ENCODE results near the gene SUSD6. TPM values are rescaled to one million over a fixed set of nuclear protein-coding genes. Genes with fewer than 3 reads are reported as not detected.

The SUSD6 gene
- total RNA-seq, 1 donor from 2014 or later = 31.2 TPM

DNA sequence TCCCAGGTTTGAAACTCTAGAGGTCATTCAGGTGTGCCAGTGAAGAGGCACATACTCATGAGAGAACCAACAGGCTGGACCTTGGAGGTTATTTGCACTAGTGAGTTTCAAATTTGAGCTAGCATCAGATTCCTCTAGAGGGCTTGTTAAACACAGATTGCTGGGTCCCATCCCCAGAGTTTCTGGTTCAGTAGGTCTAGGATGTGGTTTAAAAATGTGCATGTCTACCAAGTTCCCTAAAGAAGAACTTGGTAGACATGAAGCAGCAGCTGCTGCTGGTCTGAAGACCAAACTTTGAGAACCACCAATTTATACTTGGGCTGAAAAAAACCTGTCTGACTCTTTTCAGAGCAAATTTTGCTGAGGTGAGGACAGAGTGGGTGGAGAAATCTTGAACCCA is 61.7 kb downstream of the SUSD6 start:
- TF ChIP-seq, protein P1, sequence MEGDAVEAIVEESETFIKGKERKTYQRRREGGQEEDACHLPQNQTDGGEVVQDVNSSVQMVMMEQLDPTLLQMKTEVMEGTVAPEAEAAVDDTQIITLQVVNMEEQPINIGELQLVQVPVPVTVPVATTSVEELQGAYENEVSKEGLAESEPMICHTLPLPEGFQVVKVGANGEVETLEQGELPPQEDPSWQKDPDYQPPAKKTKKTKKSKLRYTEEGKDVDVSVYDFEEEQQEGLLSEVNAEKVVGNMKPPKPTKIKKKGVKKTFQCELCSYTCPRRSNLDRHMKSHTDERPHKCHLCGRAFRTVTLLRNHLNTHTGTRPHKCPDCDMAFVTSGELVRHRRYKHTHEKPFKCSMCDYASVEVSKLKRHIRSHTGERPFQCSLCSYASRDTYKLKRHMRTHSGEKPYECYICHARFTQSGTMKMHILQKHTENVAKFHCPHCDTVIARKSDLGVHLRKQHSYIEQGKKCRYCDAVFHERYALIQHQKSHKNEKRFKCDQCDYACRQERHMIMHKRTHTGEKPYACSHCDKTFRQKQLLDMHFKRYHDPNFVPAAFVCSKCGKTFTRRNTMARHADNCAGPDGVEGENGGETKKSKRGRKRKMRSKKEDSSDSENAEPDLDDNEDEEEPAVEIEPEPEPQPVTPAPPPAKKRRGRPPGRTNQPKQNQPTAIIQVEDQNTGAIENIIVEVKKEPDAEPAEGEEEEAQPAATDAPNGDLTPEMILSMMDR (IDR thresholded peaks at IDR 0.05) = no peak
- Mint-ChIP-seq H3K27ac (ENCODE audit: unreplicated experiment) (peak overlapping the region; percentile 68), H3K4me3 (ENCODE audit: unreplicated experiment) (no peak overlapping the region), H3K9me3 (ENCODE audit: unreplicated experiment) (no peaks in the 10 kb centered on the region), H3K36me3 (ENCODE audit: unreplicated experiment) (peaks cover 8% of the 10 kb centered on the region), H3K27me3 (ENCODE audit: unreplicated experiment) (no peaks in the 10 kb centered on the region), H3K4me1 (ENCODE audit: unreplicated experiment) (peaks cover 59% of the 10 kb centered on the region)
- DNase-seq (ENCODE audit: extremely low spot score, unreplicated experiment) = no peak

DNA sequence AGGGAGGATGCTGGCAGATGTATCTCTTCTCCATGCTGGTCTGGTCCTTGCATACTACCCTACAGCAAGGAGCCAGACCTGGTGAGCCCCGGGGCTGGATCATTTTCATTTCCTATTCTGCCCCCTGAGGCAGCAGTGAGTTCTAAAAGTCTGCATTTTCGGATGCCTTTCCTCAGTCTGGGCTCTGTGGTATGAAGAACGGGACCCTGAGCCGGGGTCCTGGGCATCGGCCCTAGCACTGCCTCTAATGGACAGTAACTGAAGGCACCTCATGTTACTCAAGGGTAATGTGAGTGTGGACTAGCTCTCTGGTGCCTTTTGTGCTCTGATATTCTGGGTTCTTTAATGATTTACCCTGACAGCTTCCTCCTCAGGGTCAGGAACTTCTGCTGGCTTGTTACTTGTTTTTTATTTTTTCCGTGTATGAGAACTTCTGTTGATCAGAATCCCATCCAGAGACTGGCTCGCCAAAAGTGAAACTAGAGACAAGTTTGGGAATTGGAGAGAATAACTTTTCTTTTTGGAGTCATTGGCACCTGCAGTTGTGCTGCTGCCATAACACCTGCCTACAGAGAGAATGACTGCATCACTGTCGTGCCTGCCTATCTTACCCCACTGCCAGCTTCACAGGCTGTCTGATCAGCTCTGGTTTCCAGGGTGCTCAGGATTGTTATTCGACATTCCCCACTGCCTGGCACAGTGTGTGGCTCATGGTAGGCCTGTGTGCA is 62.3 kb downstream of the SUSD6 start:
- no peak overlapping the region for H3K4me3 Mint-ChIP-seq (ENCODE audit: unreplicated experiment)
- no peak for DNase-seq (ENCODE audit: extremely low spot score, unreplicated experiment)
- no peaks in the 10 kb centered on the region for H3K9me3 Mint-ChIP-seq (ENCODE audit: unreplicated experiment)
- peaks cover 59% of the 10 kb centered on the region for H3K4me1 Mint-ChIP-seq (ENCODE audit: unreplicated experiment)
- no peaks in the 10 kb centered on the region for H3K27me3 Mint-ChIP-seq (ENCODE audit: unreplicated experiment)
- peak overlapping the region; percentile 68 for H3K27ac Mint-ChIP-seq (ENCODE audit: unreplicated experiment)
- H3K36me3 Mint-ChIP-seq (ENCODE audit: unreplicated experiment) = peaks cover 8% of the 10 kb centered on the region
- TF ChIP-seq, protein P1 (IDR thresholded peaks at IDR 0.05) = no peak

DNA sequence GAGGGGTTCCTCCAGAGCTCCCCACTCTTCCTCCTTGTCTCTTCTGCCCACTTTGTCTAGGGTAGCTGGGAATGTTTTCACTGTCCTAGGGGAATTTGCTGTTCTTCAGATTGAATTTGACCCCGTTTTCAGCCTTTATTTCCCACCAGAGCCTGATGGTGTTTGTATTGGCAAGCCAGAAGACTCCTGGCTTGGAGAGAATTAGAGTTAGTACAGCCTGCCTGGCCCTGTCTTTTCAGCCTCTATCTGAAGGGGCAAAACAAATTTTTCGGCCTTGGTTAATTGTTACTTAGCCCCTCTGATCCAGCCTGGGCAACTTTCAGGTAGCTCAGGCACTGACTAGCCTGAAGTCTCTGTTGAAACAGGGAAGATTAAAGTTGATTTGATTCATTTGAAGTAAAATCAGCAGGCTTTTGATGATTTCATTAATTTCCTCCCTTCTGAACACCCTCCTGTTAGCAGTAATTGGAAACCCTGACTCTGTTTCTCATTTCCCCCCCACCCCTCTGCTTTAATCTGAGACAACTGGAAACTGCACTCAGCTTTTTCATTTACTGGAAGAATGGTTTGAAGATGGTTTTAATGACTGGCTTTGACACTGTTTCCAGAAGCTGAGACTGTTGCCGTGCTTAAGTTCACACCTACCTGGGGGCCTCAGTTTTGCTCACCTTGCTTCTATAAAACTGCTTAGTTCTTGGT is 63.3 kb downstream of the SUSD6 start:
- no peak for DNase-seq (ENCODE audit: extremely low spot score, unreplicated experiment)
- H3K4me3 Mint-ChIP-seq (ENCODE audit: unreplicated experiment) = peak overlapping the region; percentile 40
- TF ChIP-seq, protein P1 (IDR thresholded peaks at IDR 0.05) = no peak
- peaks cover 56% of the 10 kb centered on the region for H3K4me1 Mint-ChIP-seq (ENCODE audit: unreplicated experiment)
- no peaks in the 10 kb centered on the region for H3K27me3 Mint-ChIP-seq (ENCODE audit: unreplicated experiment)
- peaks cover 8% of the 10 kb centered on the region for H3K36me3 Mint-ChIP-seq (ENCODE audit: unreplicated experiment)
- no peaks in the 10 kb centered on the region for H3K9me3 Mint-ChIP-seq (ENCODE audit: unreplicated experiment)
- H3K27ac Mint-ChIP-seq (ENCODE audit: unreplicated experiment) = peak overlapping the region; percentile 68

DNA sequence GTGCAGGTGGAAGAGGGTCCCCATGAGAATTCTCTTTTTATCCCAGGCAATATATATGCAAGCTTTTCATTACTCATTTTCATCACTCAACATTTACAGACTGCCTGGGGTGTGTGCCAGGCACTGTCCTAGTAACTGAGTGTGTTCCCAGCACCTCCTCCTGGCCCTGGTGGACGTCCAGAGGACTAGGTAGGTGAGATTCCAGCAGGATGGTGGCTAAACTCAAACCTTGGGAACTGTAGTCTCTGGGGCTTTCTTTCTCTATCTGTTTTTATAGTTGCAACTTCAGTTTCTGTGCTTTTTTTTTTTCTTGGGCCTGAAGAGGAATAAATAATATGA is 63.8 kb downstream of the SUSD6 start:
- DNase-seq (ENCODE audit: extremely low spot score, unreplicated experiment) = no peak
- Mint-ChIP-seq H3K36me3 (ENCODE audit: unreplicated experiment) (peaks cover 8% of the 10 kb centered on the region), H3K27ac (ENCODE audit: unreplicated experiment) (peak overlapping the region; percentile 68), H3K4me3 (ENCODE audit: unreplicated experiment) (no peak overlapping the region), H3K27me3 (ENCODE audit: unreplicated experiment) (no peaks in the 10 kb centered on the region), H3K9me3 (ENCODE audit: unreplicated experiment) (no peaks in the 10 kb centered on the region), H3K4me1 (ENCODE audit: unreplicated experiment) (peaks cover 55% of the 10 kb centered on the region)
- TF ChIP-seq, protein P1 (IDR thresholded peaks at IDR 0.05) = no peak

DNA sequence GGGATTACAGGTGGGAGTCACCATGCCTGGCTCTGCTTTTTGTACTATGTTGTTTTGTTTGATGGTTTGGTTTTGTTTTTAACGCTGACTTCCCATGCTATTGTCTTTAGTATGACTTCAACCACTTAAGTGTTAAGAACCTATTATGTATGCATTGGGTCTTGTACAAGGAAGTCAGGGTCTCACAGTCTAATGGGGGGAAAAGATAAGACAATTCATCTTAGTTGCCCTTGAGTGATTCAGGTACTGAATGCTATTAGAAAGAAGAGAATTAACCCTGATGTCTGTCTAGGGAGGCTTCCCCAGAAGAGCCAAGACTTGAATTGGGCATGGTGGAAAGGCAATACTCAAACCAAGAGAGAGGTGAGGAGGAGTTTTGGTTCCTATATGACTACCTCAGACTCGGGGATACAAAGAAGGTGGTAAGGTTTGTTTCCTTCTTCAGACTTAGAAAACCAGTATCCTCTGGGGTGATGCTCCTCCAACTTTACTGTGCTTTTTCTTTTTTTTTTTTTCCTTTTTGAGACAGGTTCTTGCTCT is 64.6 kb downstream of the SUSD6 start:
- no peaks in the 10 kb centered on the region for H3K9me3 Mint-ChIP-seq (ENCODE audit: unreplicated experiment)
- peaks cover 59% of the 10 kb centered on the region for H3K4me1 Mint-ChIP-seq (ENCODE audit: unreplicated experiment)
- H3K4me3 Mint-ChIP-seq (ENCODE audit: unreplicated experiment) = no peak overlapping the region
- DNase-seq (ENCODE audit: extremely low spot score, unreplicated experiment) = no peak
- peaks cover 5% of the 10 kb centered on the region for H3K36me3 Mint-ChIP-seq (ENCODE audit: unreplicated experiment)
- H3K27me3 Mint-ChIP-seq (ENCODE audit: unreplicated experiment) = no peaks in the 10 kb centered on the region
- TF ChIP-seq, protein P1 (IDR thresholded peaks at IDR 0.05) = no peak
- H3K27ac Mint-ChIP-seq (ENCODE audit: unreplicated experiment) = no peak overlapping the region

Data from osteocyte (in vitro differentiated cells).